ENCODE data around the gene BMP6. TPM values are rescaled to one million over a fixed set of nuclear protein-coding genes. Genes with fewer than 3 reads are reported as not detected.
A peak's percentile ranks its signal among the peaks of the same experiment; 100 is the strongest.
"Not testable (repeated sequence)": the region's sequence is repeated elsewhere in the genome, so short reads cannot be mapped to it uniquely, and the experiment has no call there.

Gene BMP6
- total RNA-seq, 2 donors from 2014 or later, result 0.65 to 2.2 TPM

DNA sequence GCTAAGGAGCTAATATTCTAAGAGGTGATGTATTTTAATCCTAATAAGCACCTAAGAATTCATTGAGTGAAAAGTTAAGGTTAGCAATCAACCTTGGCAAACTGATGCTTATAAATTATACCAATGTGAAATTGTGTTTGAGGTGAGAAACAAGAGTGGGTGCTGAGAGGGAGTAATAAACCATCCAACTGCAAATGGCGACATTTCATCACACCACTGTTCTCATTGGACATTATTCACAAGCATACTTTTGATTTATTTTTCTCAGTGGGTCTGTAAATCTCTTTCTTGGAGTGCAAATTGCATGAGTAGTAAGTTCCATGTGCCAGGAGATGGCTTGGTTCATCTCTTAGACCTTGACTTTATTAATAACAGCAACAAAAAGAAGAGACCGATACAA lies 71.5 kb downstream of the BMP6 start:
- Mint-ChIP-seq H3K4me3 (no peak overlapping the region), H3K36me3 (ENCODE audit: insufficient read depth in 2 of 2) (no peaks in the 10 kb centered on the region), H3K27ac (no peak overlapping the region), H3K27me3 (ENCODE audit: low read depth) (peaks cover 42% of the 10 kb centered on the region), H3K9me3 (no peaks in the 10 kb centered on the region), H3K4me1 (ENCODE audit: low read depth) (no peaks in the 10 kb centered on the region)
- ATAC-seq (replicated peaks in 1 of 2), result no peak
- DNase-seq, result no peak

DNA sequence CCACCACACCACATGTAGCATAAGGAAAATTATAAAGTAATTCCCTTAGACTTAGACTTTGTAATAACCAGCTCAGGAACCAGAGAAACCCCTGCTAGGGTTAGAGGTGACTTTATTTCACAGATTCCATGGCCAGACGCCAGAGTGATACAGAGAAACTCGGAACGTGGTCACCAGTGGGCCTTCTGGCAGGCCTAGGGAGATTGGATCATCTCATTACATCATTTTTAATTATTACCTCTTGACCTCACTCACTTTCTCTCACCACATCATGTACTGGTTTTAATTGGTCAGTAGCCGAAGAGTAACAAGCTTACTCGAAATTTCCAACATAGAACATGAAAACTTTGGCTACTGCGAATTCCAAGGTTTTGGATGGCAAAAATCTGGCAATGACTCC lies 72.9 kb downstream of the BMP6 start:
- Mint-ChIP-seq H3K27ac (no peak overlapping the region), H3K9me3 (no peaks in the 10 kb centered on the region), H3K36me3 (ENCODE audit: insufficient read depth in 2 of 2) (no peaks in the 10 kb centered on the region), H3K27me3 (ENCODE audit: low read depth) (peaks cover 42% of the 10 kb centered on the region), H3K4me1 (ENCODE audit: low read depth) (peaks cover 10% of the 10 kb centered on the region), H3K4me3 (no peak overlapping the region)
- no peak for ATAC-seq (replicated peaks in 1 of 2)
- DNase-seq, result no peak

DNA sequence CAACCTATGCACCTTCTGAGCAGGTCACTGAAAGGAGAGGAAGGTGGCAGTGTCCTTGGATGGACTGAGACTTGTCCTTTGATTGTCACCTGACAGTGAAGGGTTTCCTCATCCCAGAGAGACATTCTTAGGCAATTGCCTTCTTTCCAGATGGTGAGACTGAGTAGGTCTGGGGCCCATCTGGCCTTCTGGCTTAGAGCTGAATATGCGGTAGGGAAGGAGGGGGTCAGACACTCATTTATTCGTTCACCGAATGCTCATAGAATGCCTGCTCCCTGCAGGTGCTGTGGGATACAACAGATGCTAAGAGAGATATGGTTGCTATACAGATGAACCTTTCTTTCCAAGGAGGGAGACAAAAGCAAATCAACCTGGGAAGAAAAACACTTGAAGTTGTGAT lies 76.8 kb downstream of the BMP6 start:
- H3K9me3 Mint-ChIP-seq, result no peaks in the 10 kb centered on the region
- no peaks in the 10 kb centered on the region for H3K36me3 Mint-ChIP-seq (ENCODE audit: insufficient read depth in 2 of 2)
- peaks cover 18% of the 10 kb centered on the region for H3K4me1 Mint-ChIP-seq (ENCODE audit: low read depth)
- peaks cover 52% of the 10 kb centered on the region for H3K27me3 Mint-ChIP-seq (ENCODE audit: low read depth)
- H3K4me3 Mint-ChIP-seq, result no peak overlapping the region
- DNase-seq, result no peak
- no peak for ATAC-seq (replicated peaks in 1 of 2)
- no peak overlapping the region for H3K27ac Mint-ChIP-seq

DNA sequence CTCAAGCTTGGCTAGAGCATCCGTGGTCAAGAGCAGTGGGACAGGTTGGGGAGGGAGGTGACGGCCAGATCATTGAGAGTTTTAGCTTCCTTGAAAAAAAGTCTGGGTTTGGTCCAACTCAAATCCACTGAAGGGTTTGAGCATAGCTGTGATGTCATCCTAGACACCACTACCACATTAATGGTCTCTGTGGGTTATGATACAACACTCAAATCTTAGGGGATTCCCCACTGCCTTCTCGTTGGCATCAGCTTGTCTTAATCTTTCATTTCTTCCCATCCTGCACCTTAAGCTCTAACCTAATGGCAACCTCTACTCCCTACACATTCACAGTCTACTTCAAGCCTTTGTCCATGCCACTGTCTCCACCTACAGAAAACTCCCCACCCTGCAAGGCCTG lies 77.3 kb downstream of the BMP6 start:
- no peaks in the 10 kb centered on the region for H3K36me3 Mint-ChIP-seq (ENCODE audit: insufficient read depth in 2 of 2)

DNA sequence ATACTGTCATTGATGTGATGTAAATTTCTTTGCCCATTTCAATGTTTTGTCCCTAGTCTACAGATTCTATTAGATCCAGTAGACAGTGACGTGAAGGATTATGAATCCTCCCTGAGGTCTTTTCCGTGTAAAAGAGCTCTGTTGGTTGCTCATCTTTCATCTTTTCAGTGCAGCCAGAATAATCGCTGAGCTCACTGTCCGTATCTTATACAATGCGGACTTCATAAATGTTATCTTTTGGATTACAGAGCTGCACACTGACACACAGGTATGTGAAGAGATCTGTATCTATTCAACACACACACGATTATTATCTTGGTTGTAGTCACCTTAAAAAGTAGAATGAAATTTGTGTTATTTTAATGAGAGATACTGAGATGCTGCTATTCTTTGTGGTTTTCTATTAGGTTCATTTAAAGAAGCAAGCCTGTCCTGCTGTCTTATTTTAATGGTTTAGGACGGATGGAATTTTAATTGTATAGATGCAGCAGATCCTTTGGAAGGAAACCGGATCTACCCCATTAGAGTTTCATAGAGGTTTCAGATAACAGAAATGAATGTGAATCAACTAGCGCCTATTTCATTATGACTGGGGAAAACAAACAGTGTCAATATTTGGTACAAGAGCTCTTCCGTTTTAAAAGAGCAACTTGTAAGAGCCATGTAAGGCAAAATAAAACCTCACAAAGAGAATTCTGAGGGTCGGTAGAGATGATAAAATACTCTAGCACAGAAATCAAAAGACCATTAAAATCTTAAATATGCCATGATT lies 79.4 kb downstream of the BMP6 start:
- Mint-ChIP-seq H3K27me3 (ENCODE audit: low read depth) (peaks cover 49% of the 10 kb centered on the region), H3K4me3 (no peak overlapping the region), H3K27ac (no peak overlapping the region), H3K4me1 (ENCODE audit: low read depth) (peaks cover 18% of the 10 kb centered on the region), H3K9me3 (no peaks in the 10 kb centered on the region), H3K36me3 (ENCODE audit: insufficient read depth in 2 of 2) (no peaks in the 10 kb centered on the region)
- DNase-seq (no peak), ATAC-seq (replicated peaks in 1 of 2) (no peak)

More for the DNA sequence above, 77.3 kb downstream of the BMP6 start:
- H3K9me3 Mint-ChIP-seq, result no peaks in the 10 kb centered on the region
- H3K27ac Mint-ChIP-seq, result no peak overlapping the region
- ATAC-seq (replicated peaks in 1 of 2) (peak; percentile 93 to 99), DNase-seq (peak; percentile 18 to 20)
- no peak overlapping the region for H3K4me3 Mint-ChIP-seq
- H3K27me3 Mint-ChIP-seq (ENCODE audit: low read depth), result peaks cover 47% of the 10 kb centered on the region
- H3K4me1 Mint-ChIP-seq (ENCODE audit: low read depth), result peaks cover 18% of the 10 kb centered on the region

DNA sequence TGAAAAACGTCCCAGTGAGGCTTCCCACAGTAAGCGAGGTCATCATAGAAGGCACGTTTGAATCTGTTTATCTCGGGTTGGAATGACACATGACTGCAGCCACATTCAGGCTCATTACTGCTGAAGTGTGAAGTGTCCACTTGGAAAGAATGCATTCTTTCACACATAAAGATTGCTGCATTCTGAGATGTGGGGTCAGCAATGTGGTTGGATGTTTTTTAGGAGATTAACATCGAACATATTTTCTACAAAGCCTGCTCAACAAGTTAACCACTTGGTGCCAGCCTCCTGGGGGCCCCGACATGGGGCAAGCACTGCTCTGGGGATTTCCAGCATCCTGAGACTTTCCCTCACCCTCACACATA lies 79.9 kb downstream of the BMP6 start:
- DNase-seq (peak in 1 of 2 donors; percentile 6), ATAC-seq (replicated peaks in 1 of 2) (peak in 1 of 2 donors; percentile 51)
- Mint-ChIP-seq H3K27ac (no peak overlapping the region), H3K27me3 (ENCODE audit: low read depth) (peaks cover 50% of the 10 kb centered on the region), H3K4me1 (ENCODE audit: low read depth) (peaks cover 18% of the 10 kb centered on the region), H3K4me3 (no peak overlapping the region), H3K36me3 (ENCODE audit: insufficient read depth in 2 of 2) (no peaks in the 10 kb centered on the region), H3K9me3 (no peaks in the 10 kb centered on the region)

DNA sequence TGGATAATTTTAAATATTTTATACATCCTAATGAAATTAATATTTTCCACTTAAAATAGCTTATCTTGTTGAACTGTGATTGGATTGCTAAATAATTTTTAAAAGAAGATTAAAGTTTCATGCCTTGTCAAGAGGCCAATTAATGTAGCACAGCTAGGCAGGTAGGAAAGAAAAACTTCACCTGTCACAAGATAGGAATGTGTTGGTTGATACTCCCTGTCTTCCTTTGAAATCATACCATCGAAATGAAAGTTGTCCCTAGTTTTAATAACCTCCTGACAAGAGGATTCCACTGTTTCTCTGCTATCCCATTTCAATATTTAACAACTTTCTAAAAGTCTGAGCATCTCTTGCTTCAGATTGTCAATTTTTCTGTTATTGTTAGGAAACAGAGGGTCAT lies 80.8 kb downstream of the BMP6 start:
- H3K27me3 Mint-ChIP-seq (ENCODE audit: low read depth), result peaks cover 51% of the 10 kb centered on the region
- no peak overlapping the region for H3K27ac Mint-ChIP-seq
- DNase-seq (no peak), ATAC-seq (replicated peaks in 1 of 2) (no peak)
- no peaks in the 10 kb centered on the region for H3K9me3 Mint-ChIP-seq
- no peak overlapping the region for H3K4me3 Mint-ChIP-seq
- no peaks in the 10 kb centered on the region for H3K36me3 Mint-ChIP-seq (ENCODE audit: insufficient read depth in 2 of 2)
- H3K4me1 Mint-ChIP-seq (ENCODE audit: low read depth), result peaks cover 18% of the 10 kb centered on the region

DNA sequence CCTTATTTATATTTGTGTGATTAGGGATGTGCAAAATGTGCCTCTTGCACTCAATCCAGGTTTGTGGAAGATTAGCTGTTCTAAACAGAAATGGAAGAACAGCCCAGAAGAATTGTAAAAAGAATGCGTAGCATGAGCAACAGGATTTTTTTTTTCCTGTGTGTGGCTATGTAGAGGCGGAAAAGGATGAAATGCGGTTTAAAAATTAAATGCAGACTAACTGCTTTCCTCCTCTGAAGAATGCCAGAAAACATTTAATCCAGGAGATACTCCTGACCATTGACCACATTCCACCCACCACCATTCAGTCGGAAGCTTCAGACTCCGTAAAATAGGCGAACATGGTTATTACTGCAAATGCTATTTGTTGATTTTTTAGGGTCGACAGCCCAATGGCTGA lies 83.4 kb downstream of the BMP6 start:
- Mint-ChIP-seq H3K4me1 (ENCODE audit: low read depth) (peaks cover 8% of the 10 kb centered on the region), H3K27ac (no peak overlapping the region), H3K9me3 (no peaks in the 10 kb centered on the region), H3K4me3 (no peak overlapping the region), H3K27me3 (ENCODE audit: low read depth) (peaks cover 49% of the 10 kb centered on the region), H3K36me3 (ENCODE audit: insufficient read depth in 2 of 2) (no peaks in the 10 kb centered on the region)
- ATAC-seq (replicated peaks in 1 of 2), result no peak
- DNase-seq, result no peak

DNA sequence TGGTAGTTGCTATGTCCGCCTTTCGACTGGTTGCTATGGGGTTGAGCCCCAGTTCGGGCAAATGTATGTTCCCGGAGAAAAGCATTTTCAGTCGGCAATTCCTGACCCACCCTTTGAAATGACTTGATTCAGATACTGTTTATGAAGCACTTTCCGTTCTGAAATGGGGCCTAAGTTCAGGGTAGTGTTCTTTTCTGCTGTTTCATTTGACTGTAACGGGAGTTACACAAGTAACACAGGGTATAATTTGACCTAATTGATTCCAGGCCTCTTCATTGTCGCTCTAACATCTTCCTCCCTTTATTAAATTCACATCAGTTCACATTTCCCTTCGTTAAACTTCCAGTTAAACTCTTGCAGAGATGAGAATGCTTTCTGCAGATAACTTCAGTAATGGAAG lies 85.5 kb downstream of the BMP6 start:
- H3K4me1 Mint-ChIP-seq (ENCODE audit: low read depth), result peaks cover under 1% of the 10 kb centered on the region
- H3K4me3 Mint-ChIP-seq, result no peak overlapping the region
- no peaks in the 10 kb centered on the region for H3K36me3 Mint-ChIP-seq (ENCODE audit: insufficient read depth in 2 of 2)
- peaks cover 37% of the 10 kb centered on the region for H3K27me3 Mint-ChIP-seq (ENCODE audit: low read depth)
- H3K27ac Mint-ChIP-seq, result no peak overlapping the region
- DNase-seq (no peak), ATAC-seq (replicated peaks in 1 of 2) (no peak)
- no peaks in the 10 kb centered on the region for H3K9me3 Mint-ChIP-seq

DNA sequence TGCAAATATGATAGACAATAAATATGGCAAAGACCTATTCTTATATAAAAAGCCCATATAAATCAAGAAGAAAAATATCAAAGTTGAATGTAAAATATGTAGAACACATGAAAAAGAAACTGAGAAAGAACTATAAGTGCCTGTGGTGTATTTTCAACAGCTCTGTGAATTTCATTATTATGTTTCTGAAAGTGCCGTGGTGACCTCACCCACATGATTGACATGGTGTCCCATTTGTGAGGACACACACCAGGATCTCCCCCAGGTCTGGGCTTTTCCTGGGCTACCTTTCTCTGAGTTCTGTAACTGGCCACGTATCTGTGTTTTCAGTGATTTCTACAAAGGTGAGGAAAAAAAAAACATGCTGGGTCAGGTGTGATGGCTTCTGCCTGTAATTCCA lies 86.7 kb downstream of the BMP6 start:
- H3K36me3 Mint-ChIP-seq (ENCODE audit: insufficient read depth in 2 of 2), result no peaks in the 10 kb centered on the region
- no peak overlapping the region for H3K4me3 Mint-ChIP-seq
- no peaks in the 10 kb centered on the region for H3K4me1 Mint-ChIP-seq (ENCODE audit: low read depth)
- peaks cover 30% of the 10 kb centered on the region for H3K27me3 Mint-ChIP-seq (ENCODE audit: low read depth)
- H3K9me3 Mint-ChIP-seq, result no peaks in the 10 kb centered on the region
- no peak for DNase-seq
- H3K27ac Mint-ChIP-seq, result no peak overlapping the region
- ATAC-seq (replicated peaks in 1 of 2), result no peak

DNA sequence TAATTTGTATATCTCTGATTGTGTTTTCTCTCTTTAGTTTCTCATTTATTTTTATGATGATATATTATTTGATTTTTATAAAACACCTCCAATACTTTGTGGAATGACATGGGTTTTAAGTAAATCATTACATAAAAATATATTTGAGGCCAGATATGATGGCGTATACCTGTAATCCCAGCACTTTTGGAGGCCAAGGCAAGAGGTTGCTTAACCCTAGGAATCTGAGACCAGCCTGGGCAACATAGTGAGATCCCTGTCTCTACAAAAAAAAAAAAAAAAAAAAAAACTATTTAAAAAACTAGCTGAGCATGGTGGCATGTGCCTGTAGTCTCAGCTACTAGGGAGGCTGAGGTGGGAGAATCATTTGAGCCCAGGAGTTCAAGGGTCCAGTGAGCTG lies 87.3 kb downstream of the BMP6 start:
- Mint-ChIP-seq H3K27ac (no peak overlapping the region), H3K27me3 (ENCODE audit: low read depth) (peaks cover 29% of the 10 kb centered on the region), H3K9me3 (no peaks in the 10 kb centered on the region), H3K36me3 (ENCODE audit: insufficient read depth in 2 of 2) (no peaks in the 10 kb centered on the region), H3K4me3 (no peak overlapping the region), H3K4me1 (ENCODE audit: low read depth) (no peaks in the 10 kb centered on the region)
- ATAC-seq (replicated peaks in 1 of 2) (no peak), DNase-seq (no peak)

DNA sequence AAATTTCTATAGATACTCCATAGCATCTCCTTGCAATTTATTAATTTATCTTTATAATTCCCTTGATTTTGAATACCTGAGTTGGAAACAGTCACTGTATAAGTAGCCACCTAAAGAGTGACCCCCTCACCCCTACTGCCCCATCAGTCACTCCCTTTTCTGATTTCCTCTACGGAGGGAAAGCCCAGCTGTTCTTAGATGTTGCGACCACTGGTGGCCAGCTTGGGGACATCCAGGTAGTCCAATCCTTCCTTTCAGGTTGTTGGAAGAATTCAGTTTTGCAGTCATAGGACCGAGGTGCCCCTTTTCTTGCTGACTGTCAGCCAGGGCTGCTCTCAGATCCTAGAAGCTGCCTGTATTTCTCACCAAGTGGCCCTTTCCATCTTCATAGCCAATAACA lies 87.8 kb downstream of the BMP6 start:
- peaks cover 34% of the 10 kb centered on the region for H3K27me3 Mint-ChIP-seq (ENCODE audit: low read depth)
- H3K4me1 Mint-ChIP-seq (ENCODE audit: low read depth), result no peaks in the 10 kb centered on the region
- H3K4me3 Mint-ChIP-seq, result no peak overlapping the region
- H3K9me3 Mint-ChIP-seq, result no peaks in the 10 kb centered on the region
- no peak for ATAC-seq (replicated peaks in 1 of 2)
- H3K27ac Mint-ChIP-seq, result no peak overlapping the region
- H3K36me3 Mint-ChIP-seq (ENCODE audit: insufficient read depth in 2 of 2), result no peaks in the 10 kb centered on the region
- no peak for DNase-seq

DNA sequence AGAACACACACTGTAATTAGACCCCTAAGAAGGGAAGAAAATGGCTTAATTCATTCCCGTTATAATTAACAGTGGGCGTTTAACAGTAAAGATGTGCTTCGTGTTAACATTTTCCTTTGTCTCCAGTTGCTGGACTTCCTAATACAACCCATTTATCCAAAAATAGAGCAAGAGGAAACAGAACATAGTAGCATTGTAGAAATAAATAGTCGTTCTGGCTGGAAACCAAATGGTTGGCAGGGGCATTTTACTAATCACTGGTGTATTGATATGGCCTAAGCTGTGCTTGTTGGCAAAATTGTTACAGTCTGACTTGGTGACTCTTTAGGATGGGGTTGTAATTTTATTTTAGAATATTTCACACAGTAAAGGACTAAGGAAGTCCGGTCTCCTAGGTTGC lies 89.8 kb downstream of the BMP6 start:
- no peak for DNase-seq
- no peaks in the 10 kb centered on the region for H3K36me3 Mint-ChIP-seq (ENCODE audit: insufficient read depth in 2 of 2)

DNA sequence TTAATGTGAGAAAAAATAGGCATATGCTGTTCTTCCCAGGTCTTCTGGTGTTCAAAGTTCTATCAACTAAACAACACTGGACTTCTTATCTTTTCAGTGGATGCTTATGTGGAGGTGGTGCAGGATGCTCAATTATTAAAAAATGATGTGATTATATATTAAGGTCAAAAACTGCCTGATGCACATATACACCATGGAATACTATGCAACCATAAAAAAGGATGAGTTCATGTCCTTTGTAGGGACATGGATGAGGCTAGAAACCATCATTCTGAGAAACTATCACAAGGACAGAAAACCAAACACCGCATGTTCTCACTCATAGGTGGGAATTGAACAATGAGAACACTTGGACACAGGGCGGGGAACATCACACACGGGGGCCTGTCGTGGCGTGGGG lies 91.3 kb downstream of the BMP6 start:
- H3K9me3 Mint-ChIP-seq; ATAC-seq (replicated peaks in 1 of 2); H3K36me3 Mint-ChIP-seq (ENCODE audit: insufficient read depth in 2 of 2); H3K27ac Mint-ChIP-seq; H3K4me1 Mint-ChIP-seq (ENCODE audit: low read depth); H3K4me3 Mint-ChIP-seq; DNase-seq: not testable (repeated sequence)
- peaks cover 32% of the 10 kb centered on the region for H3K27me3 Mint-ChIP-seq (ENCODE audit: low read depth)

More for the DNA sequence above, 89.8 kb downstream of the BMP6 start:
- Mint-ChIP-seq H3K27me3 (ENCODE audit: low read depth) (peaks cover 34% of the 10 kb centered on the region), H3K9me3 (no peaks in the 10 kb centered on the region), H3K4me1 (ENCODE audit: low read depth) (no peaks in the 10 kb centered on the region), H3K4me3 (no peak overlapping the region), H3K27ac (no peak overlapping the region)
- no peak for ATAC-seq (replicated peaks in 1 of 2)
